ENCODE measurements around the gene TEX9. TPM values are rescaled to one million over a fixed set of nuclear protein-coding genes. Genes with fewer than 3 reads are reported as not detected.
"Not testable (repeated sequence)": the region's sequence is repeated elsewhere in the genome, so short reads cannot be mapped to it uniquely, and the experiment has no call there.

TEX9 gene
- total RNA-seq, 4 donors from 2014 or later: 4.3 to 18.0 (median 7.9) TPM

GRCh38 chr15:56369234-56369633, 4.0 kb downstream of the TEX9 start:
- no peak for DNase-seq
- WGBS, 2 donors: 37 to 39% methylated on average over 4 of the region's 4 CpGs
- Histone ChIP-seq H3K4me1 (peaks cover 3 to 40% (median 7%) of the 10 kb centered on the region in 3 donors), H3K9me3 (no peaks in the 10 kb centered on the region), H3K27ac (no peak overlapping the region), H3K36me3 (no peaks in the 10 kb centered on the region), H3K4me3 (no peak overlapping the region), H3K27me3 (no peaks in the 10 kb centered on the region)
- intact Hi-C loops (cut with DNase I): no loop called here
- TF ChIP-seq CTCF (IDR thresholded peaks at IDR 0.05): no peak
- no peak for TF ChIP-seq POLR2A (IDR thresholded peaks at IDR 0.05)

- Histone ChIP-seq H3K36me3 (no peaks in the 10 kb centered on the region), H3K27me3 (no peaks in the 10 kb centered on the region), H3K4me3 (no peak overlapping the region), H3K4me1 (peaks cover 0 to 24% (median 7%) of the 10 kb centered on the region in 3 donors), H3K9me3 (no peaks in the 10 kb centered on the region), H3K27ac (peak overlapping the region in 2 of 4 donors; percentile 25 to 35)
- DNase-seq: no peak
- intact Hi-C loops (cut with DNase I): no loop called here
- 17 to 18% methylated on average over 2 of the region's 2 CpGs for WGBS, 2 donors
- TF ChIP-seq CTCF (IDR thresholded peaks at IDR 0.05) (no peak), POLR2A (IDR thresholded peaks at IDR 0.05) (no peak)
These were observed 6.4 kb downstream of the TEX9 start for GRCh38 chr15:56371495-56372147.

GRCh38 chr15:56374693-56375092, 9.5 kb downstream of the TEX9 start:
- intact Hi-C loops (cut with DNase I); H3K9me3 ChIP-seq; H3K27me3 ChIP-seq; H3K4me3 ChIP-seq; H3K36me3 ChIP-seq; H3K27ac ChIP-seq; H3K4me1 ChIP-seq; DNase-seq: not testable (repeated sequence)
- WGBS, 2 donors: 97 to 100% methylated on average over 2 of the region's 2 CpGs

GRCh38 chr15:56377822-56378221, 12.6 kb downstream of the TEX9 start:
- H3K4me3 ChIP-seq; H3K27me3 ChIP-seq; H3K36me3 ChIP-seq; DNase-seq; H3K4me1 ChIP-seq; H3K9me3 ChIP-seq; intact Hi-C loops (cut with DNase I); H3K27ac ChIP-seq: not testable (repeated sequence)
- 91 to 96% methylated on average over 2 of the region's 2 CpGs for WGBS, 2 donors

GRCh38 chr15:56383010-56383409, 17.8 kb downstream of the TEX9 start:
- TF ChIP-seq CTCF (IDR thresholded peaks at IDR 0.05) (no peak), POLR2A (IDR thresholded peaks at IDR 0.05) (no peak)
- Histone ChIP-seq H3K27me3 (no peaks in the 10 kb centered on the region), H3K36me3 (no peaks in the 10 kb centered on the region), H3K4me3 (no peak overlapping the region), H3K9me3 (no peaks in the 10 kb centered on the region), H3K27ac (no peak overlapping the region), H3K4me1 (no peaks in the 10 kb centered on the region)
- intact Hi-C loops (cut with DNase I): no loop called here
- WGBS, 2 donors: 85% methylated on average over 2 of the region's 3 CpGs; no CpG with 5 or more reads in 1 of the 2 donors
- DNase-seq: no peak

GRCh38 chr15:56385908-56386307, 20.7 kb downstream of the TEX9 start:
- 81 to 88% methylated on average over 3 of the region's 3 CpGs for WGBS, 2 donors
- no peak overlapping the region for H3K4me3 ChIP-seq
- H3K27ac ChIP-seq: no peak overlapping the region
- no peaks in the 10 kb centered on the region for H3K4me1 ChIP-seq
- no peak for DNase-seq
- intact Hi-C loops (cut with DNase I): no loop called here
- TF ChIP-seq CTCF (IDR thresholded peaks at IDR 0.05): no peak
- no peak for TF ChIP-seq POLR2A (IDR thresholded peaks at IDR 0.05)
- no peaks in the 10 kb centered on the region for H3K27me3 ChIP-seq
- H3K9me3 ChIP-seq: no peaks in the 10 kb centered on the region
- H3K36me3 ChIP-seq: no peaks in the 10 kb centered on the region

Measured in esophagus squamous epithelium (tissue), 5 donors.